Measurements from ENCODE around the gene TTC29. TPM values are rescaled to one million over a fixed set of nuclear protein-coding genes. Genes with fewer than 3 reads are reported as not detected.

The TTC29 gene
- total RNA-seq: not detected in 2 replicates

GRCh38 chr4:146945556-146946374, at the start of gene TTC29:
Gene TTC29, minus strand, starts transcription at chr4:146945864. Its CDS starts 5,969 bp downstream, at chr4:146939895.

